IMR-90 (cell line): ENCODE measurements around the gene WDR70. TPM values are rescaled to one million over a fixed set of nuclear protein-coding genes. Genes with fewer than 3 reads are reported as not detected.
"Not testable (repeated sequence)": the region's sequence is repeated elsewhere in the genome, so short reads cannot be mapped to it uniquely, and the experiment has no call there.

Experiments
- ATAC-seq: fragments of 200-7000 bp; cut with Tn5 transposase; 2 replicates; pipeline ENCODE4 v1.9.1; 2020; ENCODE audit warnings: low read depth, mild to moderate bottlenecking, moderate library complexity
- BruUV-seq: library from RNA; stranded (reverse); fragments of 400-500 nt; replicated peaks from 2 replicates; lab custom pipeline; 2021; lab: Mats Ljungman, UMichigan
- CTCF ChIA-PET: fragments of 300-600 bp; formaldehyde crosslinking; extraction: SDS; loops from one replicate; lab custom pipeline; 2021; ENCODE audit warnings: antibody characterized with exemption; lab: Yijun Ruan, JAX
- POLR2A ChIA-PET: fragments of 300-600 bp; sonication (Branson Sonifier 250); formaldehyde crosslinking; loops from one replicate; lab custom pipeline; 2022; ENCODE audit warnings: antibody characterized with exemption; ENCODE audit not compliant: unreplicated experiment; lab: Charles Lee
- DNase-seq: peaks from one replicate; pipeline ENCODE4 v3.0.0; 2013
- H2AFZ ChIP-seq: replicated peaks from 2 replicates; pipeline ENCODE3; 2013; ENCODE audit warnings: low read length, mild to moderate bottlenecking; ENCODE audit not compliant: poor library complexity
- H2AK5ac ChIP-seq: 2 replicates; pipeline ENCODE4 v1.6.1; 2013; ENCODE audit warnings: low read depth, low read length, inconsistent platforms
- H2AK9ac ChIP-seq: replicated peaks from 2 replicates; pipeline ENCODE3; 2013; ENCODE audit warnings: mild to moderate bottlenecking, low read depth, low read length, moderate library complexity; ENCODE audit not compliant: poor library complexity
- H2BK120ac ChIP-seq: 2 replicates; pipeline ENCODE4 v1.6.1; 2013; ENCODE audit warnings: low read depth, low read length, inconsistent platforms
- H2BK15ac ChIP-seq: 3 replicates; pipeline ENCODE4 v1.6.1; 2013; ENCODE audit warnings: low read depth, low read length, inconsistent platforms
- H2BK20ac ChIP-seq: 2 replicates; pipeline ENCODE4 v1.6.1; 2013; ENCODE audit warnings: low read depth, mild to moderate bottlenecking, inconsistent platforms, low read length, moderate library complexity
- H2BK5ac ChIP-seq: 2 replicates; pipeline ENCODE4 v1.6.1; 2013; ENCODE audit warnings: mild to moderate bottlenecking, low read depth, low read length, inconsistent platforms; ENCODE audit not compliant: poor library complexity, severe bottlenecking
- H3K14ac ChIP-seq: replicated peaks from 2 replicates; pipeline ENCODE4 v1.6.1; 2013; ENCODE audit warnings: low read depth, low read length, inconsistent platforms
- H3K18ac ChIP-seq: 2 replicates; pipeline ENCODE4 v1.6.1; 2013; ENCODE audit warnings: low read depth, low read length, control low read depth
- H3K23ac ChIP-seq: 2 replicates; pipeline ENCODE4 v1.6.1; 2013; ENCODE audit warnings: low read depth, low read length, inconsistent platforms
- H3K27ac ChIP-seq: 2 replicates; pipeline ENCODE4 v1.5.1; 2013; ENCODE audit warnings: mild to moderate bottlenecking, control low read depth, low read length; ENCODE audit not compliant: insufficient read depth
- H3K27me3 ChIP-seq: 2 replicates; pipeline ENCODE4 v1.6.1; 2013; ENCODE audit warnings: low read length; ENCODE audit not compliant: control insufficient read depth, insufficient read depth
- H3K36me3 ChIP-seq: 2 replicates; pipeline ENCODE4 v1.6.1; 2013; ENCODE audit warnings: low read length, mixed read lengths; ENCODE audit not compliant: control insufficient read depth, insufficient read depth
- H3K4ac ChIP-seq: 2 replicates; pipeline ENCODE4 v1.6.1; 2013; ENCODE audit warnings: low read depth, low read length, inconsistent platforms
- H3K4me1 ChIP-seq: 2 replicates; pipeline ENCODE4 v1.6.1; 2013; ENCODE audit warnings: low read length, mixed read lengths; ENCODE audit not compliant: control insufficient read depth, insufficient read depth
- H3K4me2 ChIP-seq: 2 replicates; pipeline ENCODE4 v1.6.1; 2013; ENCODE audit warnings: low read depth, mild to moderate bottlenecking, control low read depth, low read length, moderate library complexity
- H3K4me3 ChIP-seq: 2 replicates; pipeline ENCODE4 v1.5.1; 2013; ENCODE audit warnings: low read depth, mild to moderate bottlenecking, control low read depth, low read length, moderate library complexity; ENCODE audit not compliant: insufficient read depth
- H3K56ac ChIP-seq: 2 replicates; pipeline ENCODE4 v1.6.1; 2013; ENCODE audit warnings: low read length, inconsistent platforms; ENCODE audit not compliant: insufficient read depth; ENCODE audit errors: extremely low read depth
- H3K79me1 ChIP-seq, 2 experiments: 2 replicates each; pipeline ENCODE4 v1.6.1; 2013; ENCODE audit warnings: low read length in 2 of 2, inconsistent platforms in 1 of 2, low read depth in 1 of 2
- H3K9ac ChIP-seq: 2 replicates; pipeline ENCODE4 v1.6.1; 2013; ENCODE audit warnings: low read depth, low read length, control low read depth
- H3K9me1 ChIP-seq: 2 replicates; pipeline ENCODE4 v1.6.1; 2013; ENCODE audit warnings: low read length, inconsistent platforms; ENCODE audit not compliant: insufficient read depth
- H3K9me3 ChIP-seq: 2 replicates; pipeline ENCODE4 v1.6.1; 2013; ENCODE audit warnings: low read length; ENCODE audit not compliant: control insufficient read depth, insufficient read depth
- H4K20me1 ChIP-seq: 2 replicates; pipeline ENCODE4 v1.6.1; 2013; ENCODE audit warnings: low read length, inconsistent platforms; ENCODE audit not compliant: insufficient read depth
- H4K5ac ChIP-seq: 2 replicates; pipeline ENCODE4 v1.6.1; 2013; ENCODE audit warnings: mild to moderate bottlenecking, low read depth, low read length, control low read depth
- H4K8ac ChIP-seq, 2 experiments: 2 replicates each; pipeline ENCODE4 v1.6.1; 2013; ENCODE audit warnings: low read depth in 2 of 2, low read length in 2 of 2, control low read depth in 1 of 2, inconsistent platforms in 1 of 2
- H4K91ac ChIP-seq: 2 replicates; pipeline ENCODE4 v1.6.1; 2013; ENCODE audit warnings: low read depth, low read length, inconsistent platforms; ENCODE audit not compliant: insufficient read depth
- ELK1 ChIP-seq: fragments of 150-350 bp; IDR thresholded peaks from 2 replicates; pipeline ENCODE4 v1.6.1; 2016; ENCODE audit warnings: low read depth, mild to moderate bottlenecking, low read length, moderate library complexity, borderline replicate concordance
- WGBS, 2 experiments: methylation state at CpG; one replicate each; pipeline versions ENCODE4 v1.1.5 to v1.1.7; 2013; ENCODE audit warnings: missing lambda C conversion rate in 2 of 2; ENCODE audit not compliant: insufficient read length in 1 of 2; ENCODE audit errors: extremely low coverage in 2 of 2; 5-methylcytosine and 5-hydroxymethylcytosine counted together
- dilution Hi-C: fragments of 300-500 bp; cut with HindIII; formaldehyde crosslinking; loops from one replicate; pipeline ENCODE4 v1.14.3; 2018; ENCODE audit warnings: low sequenced_read_pairs; ENCODE audit not compliant: unreplicated experiment
- in situ Hi-C: fragments of 300-500 bp; cut with MboI; formaldehyde crosslinking; loops from 3 replicates; pipeline ENCODE4 v1.14.3; 2019; ENCODE audit warnings: low sequenced_read_pairs, inconsistent platforms, mixed read lengths
- intact Hi-C: fragments of 100-400 bp; cut with micrococcal nuclease; formaldehyde crosslinking; loops from 2 replicates; pipeline ENCODE4 v1.10.0; 2022
- polyA plus RNA-seq, 3 experiments: library from polyadenylated mRNA; depleted of rRNA; stranded (reverse); fragments of >200 nt; gene quantifications; 2 replicates each; pipeline ENCODE4 v1.2.3, GENCODE V29; 2012; ENCODE audit warnings: low replicate concordance in 1 of 3
- total RNA-seq: library from RNA; depleted of rRNA; stranded (reverse); fragments of >200 nt; gene quantifications from 2 replicates; pipeline ENCODE4 v1.2.3, GENCODE V29; 2012

The WDR70 gene
- total and polyA plus RNA-seq, 2 of the 4 experiments (the other 2 are of a cell fraction) = 16.7 to 29.9 TPM

GRCh38 chr5:37668524-37669047 is 289.5 kb downstream of the WDR70 start (continued):
- no peak for TF ChIP-seq ELK1

DNA sequence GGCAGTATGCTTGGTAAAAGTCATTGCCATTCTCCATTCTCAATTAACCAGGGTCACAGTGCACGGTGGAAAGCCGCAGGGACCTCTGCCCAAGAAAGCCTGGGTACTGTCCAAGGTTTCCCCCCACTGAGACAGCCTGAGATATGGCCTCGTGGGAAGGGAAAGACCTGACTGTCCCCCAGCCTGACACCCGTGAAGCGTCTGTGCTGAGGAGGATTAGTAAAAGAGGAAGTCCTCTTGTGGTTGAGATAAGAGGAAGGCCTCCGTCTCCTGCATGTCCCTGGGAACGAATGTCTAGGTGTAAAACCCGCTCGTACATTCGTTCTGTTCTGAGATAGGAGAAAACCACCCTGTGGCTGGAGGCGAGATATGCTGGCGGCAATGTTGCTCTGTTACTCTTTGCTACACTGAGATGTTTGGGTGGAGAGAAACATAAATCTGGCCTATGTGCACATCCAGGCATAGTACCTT is 293.0 kb downstream of the WDR70 start:
- H2AK9ac ChIP-seq, H3K9me3 ChIP-seq, H3K36me3 ChIP-seq, H2BK120ac ChIP-seq, BruUV-seq, H3K27me3 ChIP-seq, DNase-seq, H3K56ac ChIP-seq, H2AFZ ChIP-seq, H2AK5ac ChIP-seq, H4K8ac ChIP-seq, H3K4me3 ChIP-seq, intact Hi-C loops, H3K79me1 ChIP-seq, H3K18ac ChIP-seq, dilution Hi-C loops, H3K4ac ChIP-seq, POLR2A ChIA-PET, H2BK20ac ChIP-seq, H3K4me2 ChIP-seq, CTCF ChIA-PET, ATAC-seq, H4K91ac ChIP-seq, H3K27ac ChIP-seq, H2BK5ac ChIP-seq, H4K5ac ChIP-seq, H3K23ac ChIP-seq, H4K20me1 ChIP-seq, H3K9me1 ChIP-seq, H3K9ac ChIP-seq, in situ Hi-C loops, H3K4me1 ChIP-seq: not testable (repeated sequence)
- Histone ChIP-seq H3K14ac (0 out of 2 replicates have a peak overlapping the region, but pooled peaks have one; percentile 5), H2BK15ac (0 out of 3 replicates have a peak overlapping the region, but pooled peaks have one; percentile 38)
- no CpG with 5 or more reads among the region's 12 CpGs for WGBS, 2 experiments

DNA sequence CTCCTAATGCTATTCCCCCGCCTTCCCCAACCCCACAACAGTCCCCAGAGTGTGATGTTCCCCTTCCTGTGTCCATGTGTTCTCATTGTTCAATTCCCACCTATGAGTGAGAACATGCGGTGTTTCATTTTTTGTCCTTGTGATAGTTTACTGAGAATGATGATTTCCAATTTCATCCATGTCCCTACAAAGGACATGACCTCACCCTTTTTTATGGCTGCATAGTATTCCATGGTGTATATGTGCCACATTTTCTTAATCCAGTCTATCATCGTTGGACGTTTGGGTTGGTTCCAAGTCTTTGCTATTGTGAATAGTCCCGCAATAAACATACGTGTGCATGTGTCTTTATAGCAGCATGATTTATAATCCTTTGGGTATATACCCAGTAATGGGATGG is 295.2 kb downstream of the WDR70 start:
- H3K56ac ChIP-seq, H2BK20ac ChIP-seq, H3K14ac ChIP-seq, H2BK15ac ChIP-seq, POLR2A ChIA-PET, H4K8ac ChIP-seq, H4K91ac ChIP-seq, H3K4ac ChIP-seq, H3K27me3 ChIP-seq, ATAC-seq, H4K20me1 ChIP-seq, H2AK9ac ChIP-seq, H3K79me1 ChIP-seq, H2AK5ac ChIP-seq, H2AFZ ChIP-seq, H2BK5ac ChIP-seq, CTCF ChIA-PET, H3K9me1 ChIP-seq, in situ Hi-C loops, H3K18ac ChIP-seq, H3K4me1 ChIP-seq, H3K4me3 ChIP-seq, dilution Hi-C loops, H2BK120ac ChIP-seq, H3K9ac ChIP-seq, H3K4me2 ChIP-seq, H3K9me3 ChIP-seq, H3K23ac ChIP-seq, DNase-seq, BruUV-seq, H4K5ac ChIP-seq, H3K36me3 ChIP-seq, intact Hi-C loops, H3K27ac ChIP-seq: not testable (repeated sequence)
- WGBS, 2 experiments = no CpG with 5 or more reads among the region's 6 CpGs
